Brain microvascular endothelial cell (primary cell): ENCODE data around the gene CD36.
A peak's percentile ranks its signal among the peaks of the same experiment; 100 is the strongest.

Experiments
- DNase-seq: peaks from one replicate; pipeline ENCODE4 v3.0.0-alpha.2; 2020
- H3K27ac ChIP-seq: fragments of 250-450 bp; sonication (Bioruptor Pico); 2 replicates; pipeline ENCODE4 v1.5.1; 2020; ENCODE audit warnings: mild to moderate bottlenecking, moderate library complexity
- H3K27me3 ChIP-seq: fragments of 250-450 bp; sonication (Bioruptor Pico); replicated peaks from 2 replicates; pipeline ENCODE4 v1.5.1; 2020; ENCODE audit warnings: mild to moderate bottlenecking
- H3K36me3 ChIP-seq: fragments of 250-450 bp; sonication (Bioruptor Pico); replicated peaks from 2 replicates; pipeline ENCODE4 v1.5.1; 2020; ENCODE audit warnings: mild to moderate bottlenecking
- H3K4me3 ChIP-seq: 2 replicates; pipeline ENCODE4 v1.5.1; 2011; ENCODE audit warnings: low read depth, mild to moderate bottlenecking, control low read depth, low read length, moderate library complexity
- in situ Hi-C: cut with HindIII; loops from 2 replicates; pipeline ENCODE4 v1.10.0; 2017; ENCODE audit warnings: low sequenced_read_pairs, low pct_ligation_motif_present
- TF ChIP-seq, protein P1 (sequence below): IDR thresholded peaks from 2 replicates; pipeline ENCODE4 v1.5.1; 2011; ENCODE audit warnings: low read depth, mild to moderate bottlenecking, moderate library complexity, low read length, control low read depth, inconsistent platforms; ENCODE audit errors: missing control alignments

CD36 gene

DNA sequence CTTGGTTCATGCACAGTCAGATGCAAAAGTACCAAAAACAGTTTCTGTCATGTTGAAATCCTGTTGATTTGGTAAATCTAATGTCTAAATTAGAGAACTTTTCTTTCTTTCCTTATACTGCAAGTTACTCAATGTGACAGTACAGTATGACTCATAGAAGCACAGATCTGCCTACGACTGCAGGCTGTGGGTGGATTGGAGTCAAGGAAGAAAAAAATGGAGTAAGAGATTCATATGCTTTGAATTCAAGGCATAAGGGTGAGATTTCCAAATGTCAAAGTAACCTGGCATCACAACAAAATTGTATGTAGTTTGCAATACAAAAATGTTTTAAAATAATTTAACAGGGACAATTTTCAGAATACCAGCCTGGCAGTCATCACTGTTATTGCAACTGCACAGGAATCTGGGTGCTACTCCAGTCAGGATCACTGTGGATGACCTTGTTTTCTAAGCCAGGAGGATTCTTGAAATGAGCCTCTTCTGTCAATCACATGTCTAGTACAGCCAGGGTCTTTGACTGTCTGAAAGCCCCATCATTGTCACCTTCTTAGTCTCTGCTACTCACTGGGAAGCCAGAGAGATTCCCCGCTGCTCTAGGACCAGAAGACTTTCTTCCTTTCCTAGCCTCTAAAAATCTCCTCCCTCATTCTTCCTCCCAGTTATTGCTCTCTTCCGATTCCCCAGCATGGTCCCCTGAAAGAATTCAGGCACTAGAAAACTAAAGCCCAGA, 83.6 kb downstream of the CD36 start:
- DNase-seq: peak; percentile 82
- Histone ChIP-seq H3K4me3 (no peak overlapping the region), H3K27me3 (no peaks in the 10 kb centered on the region), H3K36me3 (no peaks in the 10 kb centered on the region), H3K27ac (peak overlapping the region; percentile 99)
- in situ Hi-C loops: no loop called here
- TF ChIP-seq, protein P1, sequence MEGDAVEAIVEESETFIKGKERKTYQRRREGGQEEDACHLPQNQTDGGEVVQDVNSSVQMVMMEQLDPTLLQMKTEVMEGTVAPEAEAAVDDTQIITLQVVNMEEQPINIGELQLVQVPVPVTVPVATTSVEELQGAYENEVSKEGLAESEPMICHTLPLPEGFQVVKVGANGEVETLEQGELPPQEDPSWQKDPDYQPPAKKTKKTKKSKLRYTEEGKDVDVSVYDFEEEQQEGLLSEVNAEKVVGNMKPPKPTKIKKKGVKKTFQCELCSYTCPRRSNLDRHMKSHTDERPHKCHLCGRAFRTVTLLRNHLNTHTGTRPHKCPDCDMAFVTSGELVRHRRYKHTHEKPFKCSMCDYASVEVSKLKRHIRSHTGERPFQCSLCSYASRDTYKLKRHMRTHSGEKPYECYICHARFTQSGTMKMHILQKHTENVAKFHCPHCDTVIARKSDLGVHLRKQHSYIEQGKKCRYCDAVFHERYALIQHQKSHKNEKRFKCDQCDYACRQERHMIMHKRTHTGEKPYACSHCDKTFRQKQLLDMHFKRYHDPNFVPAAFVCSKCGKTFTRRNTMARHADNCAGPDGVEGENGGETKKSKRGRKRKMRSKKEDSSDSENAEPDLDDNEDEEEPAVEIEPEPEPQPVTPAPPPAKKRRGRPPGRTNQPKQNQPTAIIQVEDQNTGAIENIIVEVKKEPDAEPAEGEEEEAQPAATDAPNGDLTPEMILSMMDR: no peak

DNA sequence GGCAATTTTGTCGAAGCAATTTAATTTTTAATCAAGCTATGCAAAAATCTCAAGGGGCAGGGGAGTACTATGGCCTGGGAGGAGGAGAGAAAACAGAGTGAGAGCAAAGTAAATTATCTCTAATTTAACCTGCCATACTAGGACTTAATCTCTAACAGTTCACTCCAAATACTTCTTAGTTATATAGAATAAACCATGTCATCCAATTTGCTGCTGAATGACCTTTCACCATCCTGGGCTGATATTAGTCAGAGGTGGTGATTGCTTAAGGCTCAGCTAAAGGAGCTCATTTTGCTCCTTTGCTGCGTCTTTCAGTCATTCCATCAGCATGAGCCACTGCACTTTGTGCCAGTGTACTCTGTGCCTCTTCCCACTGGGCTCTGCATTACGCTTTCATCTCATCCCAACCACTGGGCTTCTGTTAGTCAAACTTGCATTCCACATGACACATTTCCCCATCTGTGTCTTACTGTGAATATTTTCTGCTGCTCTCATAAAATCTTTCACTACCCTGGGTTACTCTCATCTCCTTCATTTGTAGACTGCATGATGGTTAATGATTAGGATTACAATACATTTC, 84.3 kb downstream of the CD36 start:
- peak overlapping the region; percentile 99 for H3K27ac ChIP-seq
- peak; percentile 100 for DNase-seq
- TF ChIP-seq, protein P1: no peak
- in situ Hi-C loops: no loop called here
- no peaks in the 10 kb centered on the region for H3K36me3 ChIP-seq
- no peak overlapping the region for H3K4me3 ChIP-seq
- H3K27me3 ChIP-seq: no peaks in the 10 kb centered on the region

DNA sequence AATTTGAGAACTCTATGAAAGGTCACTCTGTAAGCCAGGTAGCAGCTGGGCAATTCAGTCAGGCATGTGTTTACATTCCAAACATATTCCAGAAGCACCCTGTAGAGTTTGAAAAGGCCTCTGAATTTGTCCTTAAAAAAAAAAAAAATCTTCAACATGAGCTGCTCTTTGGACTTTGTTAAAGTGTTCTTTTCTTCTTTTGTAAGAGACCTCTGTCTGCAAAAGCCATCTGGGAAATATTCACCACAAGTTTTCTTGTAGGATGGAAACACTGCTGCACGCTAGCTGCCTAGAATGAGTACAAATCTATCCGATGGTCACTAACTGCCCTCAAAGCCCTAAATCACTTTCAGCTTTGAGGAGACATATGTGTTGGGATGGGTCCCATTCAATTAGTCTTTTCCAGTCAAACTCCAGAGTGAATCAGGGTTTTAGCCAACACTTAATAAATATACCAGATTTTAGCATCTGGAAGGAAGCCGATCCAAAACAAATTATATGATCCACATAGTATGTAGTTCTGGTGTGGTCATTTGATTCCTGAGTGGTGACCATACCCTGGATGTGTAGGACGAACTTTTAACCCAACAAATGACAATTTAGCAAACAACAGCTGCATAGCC, 85.9 kb downstream of the CD36 start:
- Histone ChIP-seq H3K27ac (peak overlapping the region; percentile 99), H3K4me3 (no peak overlapping the region), H3K36me3 (no peaks in the 10 kb centered on the region), H3K27me3 (no peaks in the 10 kb centered on the region)
- in situ Hi-C loops: no loop called here
- TF ChIP-seq, protein P1: no peak
- DNase-seq: peak; percentile 29

DNA sequence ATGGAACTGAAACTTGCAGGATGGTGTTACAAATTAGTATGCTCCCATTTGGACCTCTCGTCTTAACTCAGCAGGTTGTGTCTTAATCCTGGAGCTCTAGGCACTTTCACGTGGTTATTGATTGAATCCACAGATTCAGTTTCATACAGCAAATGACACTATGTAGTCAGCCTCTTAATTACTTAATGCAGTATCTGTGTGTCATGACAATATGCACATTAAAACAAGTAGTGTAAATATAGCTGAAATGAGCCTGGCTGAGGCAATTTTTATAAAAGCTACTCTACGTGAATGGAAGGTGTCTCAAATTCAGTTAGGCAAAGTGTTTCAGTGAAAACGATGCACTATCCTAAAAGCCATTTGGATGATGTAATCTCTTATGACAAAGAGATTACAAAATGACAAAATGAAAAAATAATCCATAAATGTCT, 86.8 kb downstream of the CD36 start:
- no peak overlapping the region for H3K4me3 ChIP-seq
- in situ Hi-C loops: no loop called here
- no peak for DNase-seq
- H3K27ac ChIP-seq: peak overlapping the region; percentile 99
- H3K27me3 ChIP-seq: no peaks in the 10 kb centered on the region
- TF ChIP-seq, protein P1: no peak
- H3K36me3 ChIP-seq: no peaks in the 10 kb centered on the region
